ENCODE measurements around the gene SLC26A4.

- no peak for TF ChIP-seq CTCF (IDR thresholded peaks at IDR 0.05)
- TF ChIP-seq POLR2AphosphoS5 (IDR thresholded peaks at IDR 0.05) = no peak
These were observed 11.6 kb downstream of the SLC26A4 start for GRCh38 chr7:107672183-107672582.
